BLaER1 treated with 17β-estradiol and CSF1 and Interleukin-3, amounts not matched to agents 10 nM and 100 nM (cell line): Measurements from ENCODE around the gene BSDC1.
A peak's percentile ranks its signal among the peaks of the same experiment; 100 is the strongest.
"Not testable (repeated sequence)": the region's sequence is repeated elsewhere in the genome, so short reads cannot be mapped to it uniquely, and the experiment has no call there.

ENCODE experiments used
- H3K27ac ChIP-seq, 11 experiments: shearing (Covaris generic); formaldehyde crosslinking; 2 replicates each; pipeline ENCODE4 v1.8.1; 2022
- H3K27me3 ChIP-seq, 11 experiments: shearing (Covaris generic); formaldehyde crosslinking; 2 replicates each; pipeline ENCODE4 v1.8.1; 2022
- H3K36me3 ChIP-seq, 11 experiments: shearing (Covaris generic); formaldehyde crosslinking; 2 replicates each; pipeline ENCODE4 v1.8.1; 2022
- H3K4me1 ChIP-seq, 10 experiments: shearing (Covaris generic); formaldehyde crosslinking; 2 replicates each; pipeline ENCODE4 v1.8.1; 2022
- H3K4me2 ChIP-seq, 11 experiments: shearing (Covaris generic); formaldehyde crosslinking; 2 replicates each; pipeline ENCODE4 v1.8.1; 2022
- H3K4me3 ChIP-seq, 10 experiments: shearing (Covaris generic); formaldehyde crosslinking; 2 replicates each; pipeline ENCODE4 v1.8.1; 2022
- H3K9ac ChIP-seq, 11 experiments: shearing (Covaris generic); formaldehyde crosslinking; 2 replicates each; pipeline ENCODE4 v1.8.1; 2022
- H3K9me3 ChIP-seq, 11 experiments: shearing (Covaris generic); formaldehyde crosslinking; replicated peaks in 1 of 11; 2 replicates each; pipeline ENCODE4 v1.8.1; 2022
- H4K20me1 ChIP-seq, 11 experiments: shearing (Covaris generic); formaldehyde crosslinking; 2 replicates each; pipeline ENCODE4 v1.8.1; 2022
- Cebpa-rat ChIP-seq, 11 experiments: shearing (Covaris generic); IDR thresholded peaks; 2 replicates each; pipeline ENCODE4 v1.8.1; 2022

Gene BSDC1

GRCh38 chr1:32356478-32356877 is 37.8 kb downstream of the BSDC1 start:
- Histone ChIP-seq H3K9me3 (no peaks in the 10 kb centered on the region), H3K27ac (no peak overlapping the region), H3K27me3 (peaks cover 0 to 12% (median 8%) of the 10 kb centered on the region in 11 experiments; a peak in 20 of 22 replicates), H3K4me3 (no peak overlapping the region), H3K4me2 (no peak overlapping the region), H3K9ac (no peak overlapping the region), H3K4me1 (peaks cover 46 to 62% (median 55%) of the 10 kb centered on the region in 10 experiments), H3K36me3 (no peaks in the 10 kb centered on the region; a peak in 1 of 22 replicates), H4K20me1 (peaks cover 0 to 15% (median 0%) of the 10 kb centered on the region in 11 experiments; a peak in 6 of 22 replicates)
- TF ChIP-seq Cebpa-rat (IDR thresholded peaks at IDR 0.05) = no peak

- H3K9me3 ChIP-seq, H4K20me1 ChIP-seq, H3K36me3 ChIP-seq, H3K9ac ChIP-seq, H3K4me2 ChIP-seq, H3K27me3 ChIP-seq, H3K4me3 ChIP-seq, H3K27ac ChIP-seq: not testable (repeated sequence)
- H3K4me1 ChIP-seq = peaks cover 42 to 57% (median 50%) of the 10 kb centered on the region in 10 experiments
Measured at GRCh38 chr1:32355778-32356177, 38.5 kb downstream of the BSDC1 start.

DNA sequence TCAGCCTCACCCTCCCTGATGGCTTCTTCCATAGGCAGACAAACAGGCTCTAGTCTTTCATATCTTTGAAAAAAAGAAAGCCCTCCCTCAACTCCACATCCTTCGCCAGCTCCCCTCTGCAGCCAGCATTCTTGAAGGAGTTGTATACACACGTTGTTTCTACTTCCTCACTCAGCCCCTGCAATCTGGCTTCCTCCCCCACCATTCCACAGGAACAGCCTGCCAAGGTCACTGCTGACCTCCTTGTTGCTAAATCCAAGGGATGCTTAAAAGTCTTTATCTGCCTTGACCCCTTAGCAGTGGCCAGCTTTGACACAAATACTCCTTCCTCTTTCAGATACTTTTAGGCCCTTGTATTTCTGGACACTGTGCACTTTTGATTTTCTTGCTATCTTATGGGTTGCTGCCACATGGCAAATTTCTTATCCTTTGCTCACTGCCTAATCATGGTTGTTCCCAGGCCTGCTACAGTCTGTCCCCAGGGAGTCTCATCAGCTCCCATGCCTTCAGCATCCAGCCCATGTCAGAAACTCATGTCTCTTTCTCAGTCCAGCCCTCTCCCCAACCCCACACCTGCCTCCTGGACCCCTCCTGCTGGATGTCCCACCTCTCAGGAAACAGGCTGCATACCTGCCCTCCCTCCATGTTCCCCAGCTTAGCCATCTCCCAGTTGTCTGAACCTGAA is 40.2 kb downstream of the BSDC1 start:
- Histone ChIP-seq H3K4me2 (peak overlapping the region; percentile 91 to 100 (median 99)), H3K27me3 (no peaks in the 10 kb centered on the region), H3K27ac (peak overlapping the region in 3 of 11 experiments; percentile 19 to 30 (median 26); a peak in 3 of 22 replicates)

GRCh38 chr1:32353431-32353830 is 40.8 kb downstream of the BSDC1 start:
- Histone ChIP-seq H4K20me1 (peaks cover 0 to 13% (median 0%) of the 10 kb centered on the region in 11 experiments; a peak in 1 of 22 replicates), H3K4me1 (peaks cover 52 to 61% (median 56%) of the 10 kb centered on the region in 10 experiments), H3K27ac (peak overlapping the region in 3 of 11 experiments; percentile 19 to 30 (median 26); a peak in 4 of 22 replicates), H3K4me2 (peak overlapping the region; percentile 91 to 100 (median 99)), H3K36me3 (no peaks in the 10 kb centered on the region; a peak in 1 of 22 replicates), H3K27me3 (no peaks in the 10 kb centered on the region), H3K9ac (peak overlapping the region in 10 of 11 experiments; percentile 3 to 97 (median 92); a peak in 15 of 22 replicates), H3K4me3 (peak overlapping the region in 2 of 10 experiments; percentile 17 to 37; a peak in 2 of 20 replicates), H3K9me3 (peaks cover 0 to 8% (median 3%) of the 10 kb centered on the region in 11 experiments; a peak in 8 of 22 replicates)
- no peak for TF ChIP-seq Cebpa-rat (IDR thresholded peaks at IDR 0.05)

More for the DNA sequence above, 40.2 kb downstream of the BSDC1 start:
- Histone ChIP-seq H3K36me3 (no peaks in the 10 kb centered on the region; a peak in 1 of 22 replicates), H4K20me1 (0 out of 22 replicates have a peak, but pooled peaks cover 0 to 8% (median 0%) of the 10 kb centered on the region in 11 experiments), H3K9ac (peak overlapping the region in 6 of 11 experiments; percentile 2 to 97 (median 91); a peak in 6 of 22 replicates), H3K4me1 (peaks cover 46 to 58% (median 51%) of the 10 kb centered on the region in 10 experiments), H3K9me3 (peaks cover 0 to 8% (median 3%) of the 10 kb centered on the region in 11 experiments; a peak in 8 of 22 replicates), H3K4me3 (no peak overlapping the region)
- no peak for TF ChIP-seq Cebpa-rat (IDR thresholded peaks at IDR 0.05)

DNA sequence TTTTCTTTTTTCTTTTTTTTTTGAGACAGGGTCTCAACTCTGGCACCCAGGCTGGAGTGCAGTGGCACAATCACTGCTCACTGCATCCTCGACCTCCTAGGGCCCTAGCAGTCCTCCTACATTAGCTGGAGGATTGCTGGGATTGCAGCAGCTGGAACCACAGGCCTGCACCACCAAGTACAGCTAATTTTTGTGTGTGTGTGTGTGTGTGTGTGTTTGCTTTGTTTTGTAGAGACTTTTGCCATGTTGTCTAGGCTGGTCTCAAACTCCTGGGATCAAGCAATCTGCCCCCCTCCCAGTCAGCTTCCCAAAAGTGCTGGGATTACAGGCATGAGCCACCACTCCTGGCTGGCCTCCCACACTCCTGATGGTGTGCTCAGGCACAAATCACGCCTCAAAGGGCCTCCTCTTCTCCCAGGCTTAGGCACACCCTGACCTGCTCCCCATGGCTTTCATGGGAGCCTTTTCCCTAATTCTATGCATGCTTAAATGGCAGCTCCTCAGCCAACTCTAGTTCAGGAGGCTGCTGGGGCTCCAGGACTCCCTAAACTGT is 41.3 kb downstream of the BSDC1 start:
- Histone ChIP-seq H3K36me3 (no peaks in the 10 kb centered on the region; a peak in 1 of 22 replicates), H4K20me1 (peaks cover 0 to 8% (median 0%) of the 10 kb centered on the region in 11 experiments; a peak in 1 of 22 replicates), H3K4me1 (peaks cover 57 to 67% (median 61%) of the 10 kb centered on the region in 10 experiments), H3K27me3 (no peaks in the 10 kb centered on the region), H3K4me2 (peak overlapping the region; percentile 91 to 100 (median 99)), H3K9ac (peak overlapping the region in 10 of 11 experiments; percentile 83 to 97 (median 92); a peak in 17 of 22 replicates), H3K9me3 (peaks cover 0 to 8% (median 3%) of the 10 kb centered on the region in 11 experiments; a peak in 8 of 22 replicates), H3K4me3 (peak overlapping the region in 4 of 10 experiments; percentile 37 to 76 (median 67); a peak in 8 of 20 replicates), H3K27ac (peak overlapping the region in 2 of 11 experiments; percentile 19 to 26; a peak in 3 of 22 replicates)
- TF ChIP-seq Cebpa-rat (IDR thresholded peaks at IDR 0.05) = no peak

DNA sequence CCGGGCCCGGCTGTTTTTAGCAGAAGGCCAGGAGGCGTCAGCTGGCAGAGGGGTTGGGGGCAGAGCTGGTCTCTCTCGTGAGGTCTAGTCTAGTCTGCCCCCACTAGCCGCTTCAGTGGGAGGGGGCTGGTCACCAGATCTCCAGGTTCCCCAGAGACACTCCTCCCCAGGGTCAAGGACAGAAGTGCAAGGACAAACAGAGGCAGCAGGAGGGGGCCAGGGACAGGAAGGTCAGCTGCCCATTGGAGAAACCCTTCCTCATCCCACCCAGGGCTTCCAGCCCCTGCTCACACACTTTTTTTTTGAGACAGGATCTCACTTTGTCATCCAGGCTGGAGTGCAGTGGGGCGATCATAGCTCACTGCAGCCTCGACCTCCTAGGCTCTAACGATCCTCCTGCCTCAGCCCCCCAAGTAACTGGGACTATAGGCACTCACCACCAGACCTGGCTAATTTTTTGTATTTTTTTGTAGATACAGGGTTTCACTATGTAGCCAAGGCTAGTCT is 41.9 kb downstream of the BSDC1 start:
- no peak for TF ChIP-seq Cebpa-rat (IDR thresholded peaks at IDR 0.05)
- Histone ChIP-seq H3K4me1 (peaks cover 58 to 73% (median 65%) of the 10 kb centered on the region in 10 experiments), H3K27me3 (no peaks in the 10 kb centered on the region), H3K4me2 (peak overlapping the region; percentile 91 to 100 (median 99)), H3K9me3 (peaks cover 0 to 8% (median 3%) of the 10 kb centered on the region in 11 experiments; a peak in 8 of 22 replicates), H3K9ac (peak overlapping the region; percentile 83 to 97 (median 92)), H4K20me1 (peaks cover 0 to 7% (median 0%) of the 10 kb centered on the region in 11 experiments; a peak in 1 of 22 replicates), H3K36me3 (no peaks in the 10 kb centered on the region; a peak in 1 of 22 replicates), H3K27ac (peak overlapping the region; percentile 84 to 94 (median 92)), H3K4me3 (peak overlapping the region; percentile 66 to 85 (median 76))

GRCh38 chr1:32351399-32352238 is 42.6 kb downstream of the BSDC1 start:
- no peak for TF ChIP-seq Cebpa-rat (IDR thresholded peaks at IDR 0.05)
- Histone ChIP-seq H3K4me3 (peak overlapping the region; percentile 66 to 85 (median 76)), H4K20me1 (peaks cover 0 to 7% (median 0%) of the 10 kb centered on the region in 11 experiments; a peak in 1 of 22 replicates), H3K36me3 (no peaks in the 10 kb centered on the region; a peak in 1 of 22 replicates), H3K4me2 (peak overlapping the region; percentile 92 to 100 (median 99)), H3K27ac (peak overlapping the region; percentile 84 to 94 (median 92)), H3K4me1 (peaks cover 65 to 80% (median 71%) of the 10 kb centered on the region in 10 experiments), H3K27me3 (peaks cover 0 to 3% (median 0%) of the 10 kb centered on the region in 11 experiments; a peak in 1 of 22 replicates), H3K9ac (peak overlapping the region; percentile 83 to 97 (median 92)), H3K9me3 (peaks cover 0 to 8% (median 3%) of the 10 kb centered on the region in 11 experiments; a peak in 8 of 22 replicates)
